ENCODE data around the gene CCDC102B.

Gene CCDC102B

DNA sequence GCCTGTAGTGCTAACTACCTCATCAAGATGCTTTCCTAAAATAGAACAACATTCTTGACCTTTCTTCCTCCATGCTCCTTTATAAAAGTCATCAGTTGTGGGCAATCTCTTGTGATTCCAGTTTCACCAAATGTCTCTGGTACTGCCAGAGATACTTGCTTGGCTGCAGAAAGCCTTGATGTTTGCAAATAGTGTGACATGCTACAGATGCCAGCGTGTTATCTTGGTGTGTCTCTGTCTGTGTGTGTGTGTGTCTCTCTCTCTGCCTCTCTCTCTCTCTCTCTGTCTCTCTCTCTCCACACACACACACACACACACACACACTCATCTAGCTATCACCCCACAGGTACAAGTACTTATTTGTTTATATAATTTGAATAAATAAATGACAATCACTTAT, 146.9 kb downstream of the CCDC102B start:
- Mint-ChIP-seq H3K27me3 (no peaks in the 10 kb centered on the region), H3K27ac (no peak overlapping the region), H3K36me3 (no peaks in the 10 kb centered on the region), H3K9me3 (no peaks in the 10 kb centered on the region), H3K4me1 (no peaks in the 10 kb centered on the region), H3K4me3 (no peak overlapping the region)
- ATAC-seq (replicated peaks) (no peak), DNase-seq (no peak)

GRCh38 chr18:68948622-68949021, 150.7 kb downstream of the CCDC102B start:
- Mint-ChIP-seq H3K9me3 (peaks cover 0 to 2% of the 10 kb centered on the region in 2 donors), H3K4me3 (no peak overlapping the region), H3K36me3 (no peaks in the 10 kb centered on the region), H3K4me1 (no peaks in the 10 kb centered on the region), H3K27ac (no peak overlapping the region), H3K27me3 (no peaks in the 10 kb centered on the region)
- DNase-seq (no peak), ATAC-seq (replicated peaks) (no peak)

DNA sequence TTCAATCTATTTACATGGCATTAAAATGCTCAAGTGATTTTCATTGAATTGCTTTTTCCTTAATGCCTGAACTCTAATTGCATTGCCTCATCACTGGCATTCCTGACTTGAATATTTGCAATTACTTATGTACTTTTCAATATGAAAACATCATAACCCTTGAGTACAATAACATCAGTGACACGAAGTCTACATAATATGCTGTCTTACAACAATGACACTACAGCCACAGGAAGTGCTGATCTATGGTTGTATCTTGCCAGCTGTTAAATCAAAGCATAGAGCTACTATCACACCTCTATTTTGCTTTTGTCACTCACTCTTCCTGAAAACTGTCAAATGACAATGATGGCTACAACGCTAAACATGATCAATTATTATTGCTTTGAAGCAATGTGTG, 156.9 kb downstream of the CCDC102B start:
- Mint-ChIP-seq H3K36me3 (no peaks in the 10 kb centered on the region), H3K4me3 (no peak overlapping the region), H3K4me1 (no peaks in the 10 kb centered on the region), H3K9me3 (peaks cover 0 to 2% of the 10 kb centered on the region in 2 donors), H3K27ac (no peak overlapping the region), H3K27me3 (no peaks in the 10 kb centered on the region)
- ATAC-seq (replicated peaks), result no peak
- DNase-seq, result no peak

DNA sequence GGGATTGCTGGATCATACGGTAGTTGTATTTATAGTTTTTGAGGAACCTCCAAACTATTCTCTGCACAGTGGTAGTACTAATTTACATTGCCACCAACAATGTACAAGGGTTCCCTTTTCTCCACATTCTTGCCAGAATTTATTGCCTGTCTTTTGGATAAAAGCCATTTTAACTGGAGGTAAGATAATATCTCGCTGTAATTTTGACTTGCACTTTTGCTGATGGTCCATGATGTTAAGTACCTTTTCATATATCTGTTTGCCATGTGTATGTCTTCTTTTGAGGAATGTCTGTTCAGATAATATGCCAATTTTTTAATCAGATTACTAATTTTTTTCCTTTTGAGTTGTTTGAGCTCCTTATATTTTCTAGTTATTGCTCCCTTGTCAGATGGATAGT, 158.8 kb downstream of the CCDC102B start:
- Mint-ChIP-seq H3K4me1 (no peaks in the 10 kb centered on the region), H3K27me3 (no peaks in the 10 kb centered on the region), H3K9me3 (no peaks in the 10 kb centered on the region), H3K4me3 (no peak overlapping the region), H3K27ac (no peak overlapping the region), H3K36me3 (no peaks in the 10 kb centered on the region)
- no peak for ATAC-seq (replicated peaks)
- no peak for DNase-seq

GRCh38 chr18:68960355-68960754, 162.5 kb downstream of the CCDC102B start:
- H3K9me3 Mint-ChIP-seq, result no peaks in the 10 kb centered on the region
- no peaks in the 10 kb centered on the region for H3K4me1 Mint-ChIP-seq
- no peaks in the 10 kb centered on the region for H3K27me3 Mint-ChIP-seq
- no peak overlapping the region for H3K4me3 Mint-ChIP-seq
- ATAC-seq (replicated peaks), result peak in 1 of 2 donors; percentile 16
- no peak for DNase-seq
- H3K36me3 Mint-ChIP-seq, result no peaks in the 10 kb centered on the region
- H3K27ac Mint-ChIP-seq, result no peak overlapping the region

- DNase-seq (no peak), ATAC-seq (replicated peaks) (no peak)
- no peak overlapping the region for H3K27ac Mint-ChIP-seq
- no peaks in the 10 kb centered on the region for H3K27me3 Mint-ChIP-seq
- H3K36me3 Mint-ChIP-seq, result no peaks in the 10 kb centered on the region
- H3K4me1 Mint-ChIP-seq, result no peaks in the 10 kb centered on the region
- H3K4me3 Mint-ChIP-seq, result no peak overlapping the region
- no peaks in the 10 kb centered on the region for H3K9me3 Mint-ChIP-seq
These were observed 164.7 kb downstream of the CCDC102B start for GRCh38 chr18:68962623-68963022.

DNA sequence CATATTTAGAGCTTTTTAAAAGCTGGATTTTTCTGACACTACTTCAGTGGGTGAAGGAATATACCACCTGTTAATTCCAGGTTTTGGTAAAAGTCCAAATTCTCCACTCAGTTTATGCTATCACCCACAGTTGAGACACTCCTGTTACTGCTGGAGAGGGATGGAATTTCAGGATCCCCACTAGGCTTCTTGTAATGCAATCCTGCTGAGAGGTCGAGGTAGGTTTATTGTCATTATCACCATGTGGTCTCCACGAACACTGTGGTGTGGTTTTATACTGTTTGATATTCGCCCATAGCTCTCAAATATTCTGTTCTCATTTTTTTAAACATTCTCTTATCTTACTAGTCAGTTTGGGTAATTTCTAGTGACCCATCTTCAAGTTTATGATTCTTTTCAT, 167.9 kb downstream of the CCDC102B start:
- no peak for DNase-seq
- no peak for ATAC-seq (replicated peaks)
- H3K4me1 Mint-ChIP-seq, result no peaks in the 10 kb centered on the region
- no peaks in the 10 kb centered on the region for H3K27me3 Mint-ChIP-seq
- H3K36me3 Mint-ChIP-seq, result no peaks in the 10 kb centered on the region
- no peak overlapping the region for H3K27ac Mint-ChIP-seq
- no peak overlapping the region for H3K4me3 Mint-ChIP-seq
- H3K9me3 Mint-ChIP-seq, result no peaks in the 10 kb centered on the region

DNA sequence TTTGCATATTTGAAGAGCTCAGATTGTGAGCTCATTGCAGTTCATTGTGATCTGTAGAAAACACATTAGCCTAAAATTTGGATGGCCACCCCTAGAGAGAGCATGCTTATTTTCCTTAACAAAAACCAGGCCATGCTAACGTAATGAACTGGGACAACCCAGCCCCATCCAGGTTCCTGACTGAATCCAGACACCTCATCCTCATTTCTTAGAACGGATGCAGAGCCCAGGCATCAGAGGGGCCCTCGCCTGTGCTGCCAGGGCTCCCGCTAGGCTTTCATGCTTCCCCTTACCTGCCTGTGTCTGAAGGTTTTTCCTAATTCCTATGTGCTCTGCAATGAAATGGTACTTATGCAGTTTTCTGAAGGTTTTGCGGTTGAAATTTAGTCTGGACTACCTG, 171.1 kb downstream of the CCDC102B start:
- H3K36me3 Mint-ChIP-seq, result no peaks in the 10 kb centered on the region
- DNase-seq (no peak), ATAC-seq (replicated peaks) (no peak)
- no peak overlapping the region for H3K4me3 Mint-ChIP-seq
- H3K27ac Mint-ChIP-seq, result no peak overlapping the region
- H3K27me3 Mint-ChIP-seq, result no peaks in the 10 kb centered on the region
- no peaks in the 10 kb centered on the region for H3K4me1 Mint-ChIP-seq
- no peaks in the 10 kb centered on the region for H3K9me3 Mint-ChIP-seq

DNA sequence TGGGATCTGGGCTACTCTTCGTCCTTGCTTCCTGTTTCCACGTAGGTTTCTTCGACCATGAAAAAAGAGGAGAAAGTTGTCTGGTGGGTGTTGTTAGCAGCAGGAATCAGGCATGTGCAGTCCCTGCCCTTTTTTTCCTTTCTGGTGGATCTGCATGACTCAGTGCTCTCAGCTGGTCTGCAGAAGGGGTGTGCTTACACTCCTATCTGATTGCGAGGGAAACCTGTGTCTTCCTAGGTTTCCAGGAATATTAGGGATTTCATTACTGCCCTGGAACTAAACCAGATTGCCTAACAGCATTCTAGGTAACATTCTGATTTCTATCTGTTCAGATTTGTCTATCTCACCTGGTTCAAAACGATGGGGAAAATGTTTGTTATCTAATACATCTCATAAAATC, 174.3 kb downstream of the CCDC102B start:
- no peak overlapping the region for H3K27ac Mint-ChIP-seq
- no peak overlapping the region for H3K4me3 Mint-ChIP-seq
- no peaks in the 10 kb centered on the region for H3K4me1 Mint-ChIP-seq
- ATAC-seq (replicated peaks) (no peak), DNase-seq (no peak)
- no peaks in the 10 kb centered on the region for H3K9me3 Mint-ChIP-seq
- H3K27me3 Mint-ChIP-seq, result no peaks in the 10 kb centered on the region
- no peaks in the 10 kb centered on the region for H3K36me3 Mint-ChIP-seq

- ATAC-seq (replicated peaks), result no peak
- Mint-ChIP-seq H3K36me3 (no peaks in the 10 kb centered on the region), H3K27me3 (no peaks in the 10 kb centered on the region), H3K9me3 (peaks cover 3 to 6% of the 10 kb centered on the region in 2 donors), H3K4me1 (no peaks in the 10 kb centered on the region), H3K4me3 (no peak overlapping the region), H3K27ac (no peak overlapping the region)
- no peak for DNase-seq
These were observed 181.9 kb downstream of the CCDC102B start for GRCh38 chr18:68979737-68980136.

- no peak overlapping the region for H3K27ac Mint-ChIP-seq
- peaks cover 11 to 15% of the 10 kb centered on the region in 2 donors for H3K9me3 Mint-ChIP-seq
- H3K27me3 Mint-ChIP-seq, result no peaks in the 10 kb centered on the region
- DNase-seq (no peak), ATAC-seq (replicated peaks) (no peak)
- H3K36me3 Mint-ChIP-seq, result no peaks in the 10 kb centered on the region
- no peaks in the 10 kb centered on the region for H3K4me1 Mint-ChIP-seq
- H3K4me3 Mint-ChIP-seq, result no peak overlapping the region
These were observed 185.2 kb downstream of the CCDC102B start for GRCh38 chr18:68983126-68983525.

DNA sequence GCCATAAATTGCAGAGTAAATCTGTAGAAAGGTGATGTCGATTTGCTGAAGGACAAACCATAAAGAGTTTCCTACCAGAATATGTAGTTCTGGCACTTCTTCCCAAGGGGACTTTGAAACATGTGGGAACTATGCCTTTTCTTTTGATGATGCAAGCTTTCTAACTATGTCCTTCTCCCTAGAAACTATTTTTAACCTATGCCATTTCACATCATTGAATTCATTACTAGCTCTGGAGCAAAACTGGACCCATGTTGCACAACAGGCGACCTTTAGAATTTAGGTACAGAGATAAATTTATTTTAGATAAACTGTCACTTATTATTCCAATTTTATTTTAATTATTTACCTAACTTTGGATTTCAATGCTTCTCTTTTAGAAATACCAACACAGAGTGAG, 186.5 kb downstream of the CCDC102B start:
- Mint-ChIP-seq H3K4me1 (no peaks in the 10 kb centered on the region), H3K4me3 (no peak overlapping the region), H3K27ac (no peak overlapping the region), H3K9me3 (peaks cover 11 to 15% of the 10 kb centered on the region in 2 donors), H3K27me3 (no peaks in the 10 kb centered on the region), H3K36me3 (no peaks in the 10 kb centered on the region)
- no peak for ATAC-seq (replicated peaks)
- no peak for DNase-seq

DNA sequence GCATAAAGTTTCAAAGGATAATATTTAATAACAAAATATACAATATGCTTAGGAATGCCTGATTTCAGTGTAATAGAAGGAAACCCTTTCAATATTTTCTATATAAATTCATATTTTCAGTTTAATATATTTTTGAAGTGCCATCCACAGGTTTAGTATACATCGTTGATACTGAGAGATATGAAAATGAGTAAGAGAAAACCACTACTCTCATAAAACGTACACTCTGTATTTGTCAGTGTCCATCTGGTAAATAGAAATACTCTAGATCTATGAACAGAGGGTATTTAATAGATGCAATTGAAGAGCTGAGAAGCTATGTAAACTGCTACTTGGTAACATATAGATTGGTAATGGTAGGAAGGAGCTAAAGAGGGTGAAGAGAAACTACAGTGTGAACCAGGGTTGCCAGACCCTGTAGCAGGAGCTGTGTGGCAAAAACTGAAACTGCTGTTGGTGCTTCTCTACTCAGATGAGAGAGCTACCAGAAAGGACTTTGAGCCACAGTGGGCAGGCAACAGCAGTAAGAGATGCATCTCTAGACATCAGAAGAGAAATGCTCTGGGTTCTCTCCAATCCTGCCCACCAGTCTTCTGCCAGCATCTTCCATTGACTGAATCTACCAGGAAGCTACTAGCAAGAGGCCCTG, 187.4 kb downstream of the CCDC102B start:
- Mint-ChIP-seq H3K27me3 (no peaks in the 10 kb centered on the region), H3K9me3 (peaks cover 13 to 20% of the 10 kb centered on the region in 2 donors), H3K27ac (no peak overlapping the region), H3K36me3 (no peaks in the 10 kb centered on the region), H3K4me3 (no peak overlapping the region), H3K4me1 (no peaks in the 10 kb centered on the region)
- ATAC-seq (replicated peaks) (no peak), DNase-seq (no peak)

DNA sequence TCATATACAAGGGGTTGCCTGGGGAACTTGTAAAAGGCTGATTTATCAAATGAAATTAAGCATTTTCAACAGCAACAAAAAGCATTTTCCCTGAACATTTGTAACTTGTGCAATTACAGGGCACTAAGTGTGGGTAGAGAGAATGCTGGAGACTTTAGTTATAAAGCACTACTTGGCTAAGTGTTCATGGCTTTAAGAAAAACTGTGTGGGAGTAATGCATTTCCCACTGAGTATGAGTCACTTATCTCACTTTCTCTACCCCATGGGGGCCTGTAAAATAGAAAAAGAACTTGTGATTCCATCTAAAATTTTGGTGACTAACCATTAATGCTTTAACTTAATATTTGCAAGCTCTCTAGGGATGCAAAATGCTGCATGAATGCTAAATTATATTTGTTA, 193.4 kb downstream of the CCDC102B start:
- H3K27ac Mint-ChIP-seq, result no peak overlapping the region
- ATAC-seq (replicated peaks) (peak in 1 of 2 donors; percentile 22), DNase-seq (no peak)
- H3K4me3 Mint-ChIP-seq, result no peak overlapping the region
- no peaks in the 10 kb centered on the region for H3K27me3 Mint-ChIP-seq
- no peaks in the 10 kb centered on the region for H3K4me1 Mint-ChIP-seq
- peaks cover 8 to 18% of the 10 kb centered on the region in 2 donors for H3K9me3 Mint-ChIP-seq
- no peaks in the 10 kb centered on the region for H3K36me3 Mint-ChIP-seq

DNA sequence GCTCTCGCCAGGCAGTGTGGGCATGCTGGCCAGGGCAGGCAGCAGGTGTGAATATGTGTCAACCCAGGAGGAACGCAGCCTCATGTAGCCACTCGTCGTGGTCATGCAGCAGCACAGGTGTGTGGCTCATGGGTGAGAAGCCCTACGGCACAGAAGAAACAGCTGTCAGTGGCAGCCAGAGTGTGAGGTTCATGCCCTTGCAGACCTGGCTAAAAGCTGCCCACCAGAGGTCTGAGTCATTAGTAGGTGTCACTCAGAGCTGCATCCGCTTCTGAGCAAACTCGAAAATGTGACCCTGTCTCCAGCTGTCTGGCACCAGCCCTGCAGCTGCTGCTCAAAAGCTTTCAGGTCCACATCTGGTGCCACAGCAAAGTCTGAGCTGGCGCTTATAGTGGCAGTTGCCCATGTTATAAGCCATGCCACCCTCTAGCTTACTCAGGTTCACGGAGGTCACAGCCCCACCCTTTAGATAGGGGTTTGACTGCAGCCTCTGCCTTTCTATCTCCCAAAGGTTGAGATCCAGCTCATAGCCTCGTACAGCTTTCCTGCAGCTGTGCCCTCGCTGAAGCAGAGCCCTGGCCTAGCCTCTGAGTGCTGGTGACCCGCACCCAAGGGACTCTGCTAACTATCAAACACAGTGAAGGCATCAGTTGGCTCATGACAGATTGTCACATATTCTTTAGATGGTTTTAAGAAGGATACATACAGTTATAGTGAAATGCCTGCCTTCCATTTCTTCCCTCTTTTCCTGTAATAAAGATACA, 195.0 kb downstream of the CCDC102B start:
- Mint-ChIP-seq H3K9me3 (peaks cover 8 to 12% of the 10 kb centered on the region in 2 donors), H3K27me3 (no peaks in the 10 kb centered on the region)
- ATAC-seq (replicated peaks), result peak in 1 of 2 donors; percentile 12

More for the DNA sequence above, 195.0 kb downstream of the CCDC102B start:
- Mint-ChIP-seq H3K27ac (no peak overlapping the region), H3K4me1 (no peaks in the 10 kb centered on the region), H3K36me3 (no peaks in the 10 kb centered on the region), H3K4me3 (no peak overlapping the region)
- no peak for DNase-seq
